ENCODE data around the gene CCDC102A. TPM values are rescaled to one million over a fixed set of nuclear protein-coding genes. Genes with fewer than 3 reads are reported as not detected.
A peak's percentile ranks its signal among the peaks of the same experiment; 100 is the strongest.

CCDC102A gene
- total and polyA plus RNA-seq, 11 donors = 3.3 to 17.0 (median 6.8) TPM

- peaks cover 3 to 57% (median 41%) of the 10 kb centered on the region in 12 donors for H3K4me1 ChIP-seq
- peak overlapping the region; percentile 18 to 75 (median 58) for H3K27ac ChIP-seq
- DNase-seq (peak; percentile 48 to 78 (median 60)), ATAC-seq (peak; percentile 44 to 75 (median 62))
- TF ChIP-seq CTCF (IDR thresholded peaks at IDR 0.05) = no peak
- no peak for TF ChIP-seq POLR2A (IDR thresholded peaks at IDR 0.05)
- peak overlapping the region; percentile 4 to 71 (median 60) for H3K4me3 ChIP-seq
- H3K9me3 ChIP-seq = no peaks in the 10 kb centered on the region
- WGBS, 4 donors = 30 to 47% (median 35%) methylated on average over 12 to 15 of the region's 15 CpGs
- peaks cover 0 to 6% (median 0%) of the 10 kb centered on the region in 9 donors for H3K36me3 ChIP-seq
- intact Hi-C loops (cut with DNase I) = loop anchor here in 7 of 10 donors (5.0 kb wide), 2 partner anchors 32 to 37 kb away; no protein-coding TSS in a partner anchor
- peaks cover 0 to 6% (median 0%) of the 10 kb centered on the region in 9 donors for H3K27me3 ChIP-seq
Observed at GRCh38 chr16:57479976-57480753, 56.2 kb downstream of the CCDC102A start.

DNA sequence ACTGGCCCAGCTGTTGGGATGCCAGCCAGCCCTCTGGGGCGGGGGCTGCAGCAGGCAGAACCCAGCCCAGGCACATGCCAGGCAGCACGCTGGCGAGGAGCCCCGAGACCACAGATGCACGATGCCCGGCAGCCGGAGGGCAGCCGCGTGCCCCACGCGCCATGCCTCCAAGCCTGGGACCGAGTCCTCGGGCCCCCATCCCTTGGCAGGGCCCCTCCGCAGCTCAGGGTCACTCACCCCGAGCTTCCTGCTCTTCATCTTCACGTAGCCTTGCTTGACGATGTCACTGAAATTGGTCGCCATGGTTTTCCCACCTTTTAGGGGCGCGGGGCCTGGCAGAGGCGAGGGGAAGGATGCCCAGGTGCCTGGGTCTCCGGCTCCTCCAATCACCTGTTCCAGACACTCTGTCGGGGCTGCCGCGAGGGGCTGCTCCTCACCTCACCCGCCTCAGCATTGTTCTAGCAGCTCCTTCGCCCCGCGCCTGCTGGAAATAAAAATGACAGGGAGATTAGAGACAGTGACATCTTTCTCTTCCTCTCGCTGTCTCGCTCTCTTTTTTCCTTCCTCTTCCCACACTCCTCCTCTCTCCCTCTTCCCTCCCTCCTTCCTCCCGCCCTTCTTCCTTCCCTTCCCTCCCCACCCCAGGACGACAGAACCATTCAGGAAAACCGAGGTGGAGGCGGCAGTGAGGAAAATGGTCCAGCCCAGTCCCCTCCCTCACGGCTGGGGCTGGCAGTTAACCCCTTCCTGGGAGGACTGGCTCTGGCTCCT is 57.0 kb downstream of the CCDC102A start:
- Histone ChIP-seq H3K4me1 (peaks cover 3 to 51% (median 34%) of the 10 kb centered on the region in 12 donors), H3K27ac (peak overlapping the region in 11 of 12 donors; percentile 26 to 75 (median 58)), H3K27me3 (peaks cover 0 to 6% (median 0%) of the 10 kb centered on the region in 9 donors), H3K4me3 (peak overlapping the region; percentile 4 to 71 (median 60)), H3K36me3 (peaks cover 0 to 13% (median 5%) of the 10 kb centered on the region in 9 donors), H3K9me3 (no peaks in the 10 kb centered on the region)
- 21 to 36% (median 28%) methylated on average over 35 to 36 of the region's 36 CpGs for whole genome bisulfite sequencing, 4 donors
- no peak for TF ChIP-seq CTCF (IDR thresholded peaks at IDR 0.05)
- no peak for TF ChIP-seq POLR2A (IDR thresholded peaks at IDR 0.05)
- DNase-seq (peak in 4 of 5 donors; percentile 66 to 75 (median 69)), ATAC-seq (peak; percentile 44 to 75 (median 60))
- intact Hi-C loops (cut with DNase I) = loop anchor here in 7 of 10 donors (5.0 kb wide), 2 partner anchors 33 to 38 kb away; no protein-coding TSS in a partner anchor

DNA sequence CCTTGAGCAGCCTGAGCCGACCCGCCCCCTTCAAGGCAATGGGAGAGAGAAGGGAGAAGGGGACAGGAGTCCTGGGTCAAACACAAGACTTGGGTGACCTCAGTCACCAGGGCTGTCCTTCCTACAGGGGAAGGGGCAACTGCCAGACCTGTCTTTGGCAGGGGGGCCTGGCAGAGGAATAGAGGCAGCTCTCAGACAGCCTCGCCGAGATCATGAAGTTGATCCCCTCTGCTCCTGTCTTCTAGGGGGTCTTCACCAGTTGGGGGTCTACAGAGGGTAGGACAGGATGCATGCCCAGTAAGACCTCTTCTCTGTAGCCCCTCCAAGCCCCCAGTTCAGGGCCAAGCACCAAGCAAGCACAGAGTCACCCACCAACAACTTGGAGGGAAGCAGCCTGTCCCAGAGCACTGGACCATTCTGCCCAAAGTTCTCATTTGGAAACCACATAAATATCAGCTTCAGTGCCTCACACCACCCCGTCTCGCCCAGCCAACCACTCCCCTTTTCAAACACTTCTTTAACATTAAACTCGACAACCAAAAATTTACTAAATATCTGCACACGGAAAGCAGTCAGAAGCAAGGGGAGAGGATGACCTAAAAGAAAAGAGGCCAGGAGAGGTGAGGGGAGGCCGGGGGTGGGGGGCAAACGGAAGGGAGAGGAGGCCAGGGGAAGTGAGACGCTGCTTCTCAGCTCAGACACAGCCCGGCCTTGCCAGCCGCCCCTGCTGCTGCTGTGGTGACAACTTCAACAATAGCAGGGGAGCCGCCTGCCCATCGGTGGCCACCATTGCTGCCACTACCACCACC is 57.8 kb downstream of the CCDC102A start:
- TF ChIP-seq CTCF (IDR thresholded peaks at IDR 0.05) (no peak), POLR2A (IDR thresholded peaks at IDR 0.05) (no peak)
- ATAC-seq (no peak), DNase-seq (no peak)
- WGBS, 4 donors = 39 to 53% (median 45%) methylated on average over 13 to 15 of the region's 15 CpGs
- no peaks in the 10 kb centered on the region for H3K9me3 ChIP-seq
- peaks cover 0 to 6% (median 0%) of the 10 kb centered on the region in 9 donors for H3K27me3 ChIP-seq
- peak overlapping the region in 9 of 12 donors; percentile 26 to 75 (median 58) for H3K27ac ChIP-seq
- peaks cover 3 to 51% (median 34%) of the 10 kb centered on the region in 12 donors for H3K4me1 ChIP-seq
- peaks cover 0 to 21% (median 12%) of the 10 kb centered on the region in 9 donors for H3K36me3 ChIP-seq
- H3K4me3 ChIP-seq = peak overlapping the region; percentile 4 to 71 (median 60)
- intact Hi-C loops (cut with DNase I) = loop anchor here in 7 of 10 donors (5.0 kb wide), 2 partner anchors 34 to 39 kb away; no protein-coding TSS in a partner anchor
